Keratinocyte (primary cell): Measurements from ENCODE around the gene NEURL4.

Source experiments
- EZH2 ChIP-seq: IDR thresholded peaks from one replicate; pipeline ENCODE4 v1.6.1; 2012; ENCODE audit warnings: inconsistent platforms, mild to moderate bottlenecking, low read length, moderate library complexity
- TF ChIP-seq, protein P1 (sequence below), 3 experiments: IDR thresholded peaks in 1 of 3; conservative IDR thresholded peaks in 1 of 3; optimal IDR thresholded peaks in 1 of 3; 2 replicates in 2 of 3; 3 replicates in 1 of 3; pipeline versions ENCODE3 to v1.5.1; 2011; ENCODE audit warnings: low read length in 3 of 3, mild to moderate bottlenecking in 3 of 3, moderate library complexity in 2 of 3, control low read depth in 1 of 3, inconsistent platforms in 1 of 3; ENCODE audit not compliant: insufficient read depth in 2 of 3; ENCODE audit errors: extremely low read depth in 1 of 3

DNA sequence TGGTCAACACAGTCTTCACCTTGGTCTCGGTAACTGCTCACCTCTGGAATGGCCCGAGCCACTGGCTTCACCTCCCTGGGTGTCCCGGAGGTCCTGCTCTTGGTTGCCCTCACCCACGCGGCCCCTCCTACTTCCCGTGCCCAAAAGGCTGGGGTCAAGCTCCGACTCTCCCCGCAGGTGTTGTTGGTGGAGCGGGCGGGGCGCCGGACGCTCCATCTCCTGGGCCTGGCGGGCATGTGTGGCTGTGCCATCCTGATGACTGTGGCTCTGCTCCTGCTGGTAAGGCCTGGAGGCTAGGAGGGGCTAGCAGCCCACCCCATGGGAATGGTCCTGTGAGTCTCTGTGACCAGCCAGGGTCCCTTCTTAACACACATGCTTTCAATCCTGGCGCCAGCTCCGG lies 44.2 kb downstream of the NEURL4 start:
- TF ChIP-seq, protein P1, sequence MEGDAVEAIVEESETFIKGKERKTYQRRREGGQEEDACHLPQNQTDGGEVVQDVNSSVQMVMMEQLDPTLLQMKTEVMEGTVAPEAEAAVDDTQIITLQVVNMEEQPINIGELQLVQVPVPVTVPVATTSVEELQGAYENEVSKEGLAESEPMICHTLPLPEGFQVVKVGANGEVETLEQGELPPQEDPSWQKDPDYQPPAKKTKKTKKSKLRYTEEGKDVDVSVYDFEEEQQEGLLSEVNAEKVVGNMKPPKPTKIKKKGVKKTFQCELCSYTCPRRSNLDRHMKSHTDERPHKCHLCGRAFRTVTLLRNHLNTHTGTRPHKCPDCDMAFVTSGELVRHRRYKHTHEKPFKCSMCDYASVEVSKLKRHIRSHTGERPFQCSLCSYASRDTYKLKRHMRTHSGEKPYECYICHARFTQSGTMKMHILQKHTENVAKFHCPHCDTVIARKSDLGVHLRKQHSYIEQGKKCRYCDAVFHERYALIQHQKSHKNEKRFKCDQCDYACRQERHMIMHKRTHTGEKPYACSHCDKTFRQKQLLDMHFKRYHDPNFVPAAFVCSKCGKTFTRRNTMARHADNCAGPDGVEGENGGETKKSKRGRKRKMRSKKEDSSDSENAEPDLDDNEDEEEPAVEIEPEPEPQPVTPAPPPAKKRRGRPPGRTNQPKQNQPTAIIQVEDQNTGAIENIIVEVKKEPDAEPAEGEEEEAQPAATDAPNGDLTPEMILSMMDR (optimal IDR thresholded peaks at IDR 0.05 in 1 of 3, IDR thresholded peaks at IDR 0.05 in 1 of 3, conservative IDR thresholded peaks at IDR 0.05 in 1 of 3; ENCODE audit: extremely low read depth in 1 of 3, insufficient read depth in 2 of 3, low read length in 3 of 3): no peak
- no peak for TF ChIP-seq EZH2
